ENCODE measurements around the gene IDH3G. TPM values are rescaled to one million over a fixed set of nuclear protein-coding genes. Genes with fewer than 3 reads are reported as not detected.

Gene IDH3G
- total RNA-seq, 1 experiment from 2014 or later: 43.2 TPM

- H2BK12ac ChIP-seq (ENCODE audit: insufficient read length, low read depth, low read length): no peak overlapping the region
- no peak overlapping the region for H3K4me2 ChIP-seq (ENCODE audit: insufficient read depth, insufficient read length, low read length)
- Mint-ChIP-seq H3K27ac (no peak overlapping the region), H3K4me3 (no peak overlapping the region), H3K36me3 (ENCODE audit: insufficient read depth in 1 of 3, low read depth in 3 of 3) (peaks cover 7 to 19% (median 9%) of the 10 kb centered on the region in 3 experiments; a peak in 5 of 7 replicates), H3K4me1 (peaks cover 7 to 12% of the 10 kb centered on the region in 2 experiments), H3K27me3 (ENCODE audit: low read depth) (no peaks in the 10 kb centered on the region), H3K9me3 (peaks cover 61 to 75% of the 10 kb centered on the region in 2 experiments)
- no peak for DNase-seq
- H3K9ac ChIP-seq (ENCODE audit: extremely low read depth, insufficient read length, low read length): no peak overlapping the region
- H3K14ac ChIP-seq (ENCODE audit: insufficient read depth, low read length): no peak overlapping the region
- no peak overlapping the region for H2BK20ac ChIP-seq (ENCODE audit: low read depth, low read length, poor library complexity, severe bottlenecking)
- no peak overlapping the region for H4K5ac ChIP-seq (ENCODE audit: insufficient read length, low read depth, low read length)
- no peaks in the 10 kb centered on the region for H4K20me1 ChIP-seq (ENCODE audit: control insufficient read depth, insufficient read depth, insufficient read length)
- H3K23ac ChIP-seq (ENCODE audit: insufficient read length, low read depth, low read length): no peak overlapping the region
- no peak overlapping the region for H2AFZ ChIP-seq (ENCODE audit: low read length)
- no peaks in the 10 kb centered on the region for H3K4me1 ChIP-seq (ENCODE audit: insufficient read depth, low read length)
- no peak overlapping the region for H2BK120ac ChIP-seq (ENCODE audit: low read depth, low read length, poor library complexity, severe bottlenecking)
- no peak overlapping the region for H2AK5ac ChIP-seq (ENCODE audit: insufficient read length, low read length)
- no peak overlapping the region for H3K27ac ChIP-seq (ENCODE audit: insufficient read length, low read depth, low read length)
- H4K8ac ChIP-seq (replicated peaks; ENCODE audit: insufficient read length, low read depth, low read length): no peak overlapping the region
- peaks cover 13% of the 10 kb centered on the region for H3K9me3 ChIP-seq (ENCODE audit: control insufficient read depth, low read depth, low read length)
- H2BK15ac ChIP-seq (ENCODE audit: low read depth, low read length): no peak overlapping the region
- no CpG with 5 or more reads among the region's 29 CpGs for WGBS (ENCODE audit: extremely low coverage, insufficient read length, low lambda C conversion rate)
- no peak overlapping the region for H4K91ac ChIP-seq (ENCODE audit: insufficient read length, low read depth, low read length)
- no peak overlapping the region for H3K18ac ChIP-seq (ENCODE audit: insufficient read length, low read depth, low read length)
- no peak overlapping the region for H2BK5ac ChIP-seq (ENCODE audit: insufficient read length, low read length)
- H3K23me2 ChIP-seq (ENCODE audit: insufficient read length, low read depth, low read length, poor library complexity, severe bottlenecking): peaks cover 7% of the 10 kb centered on the region
- H3K79me2 ChIP-seq (ENCODE audit: insufficient read depth, low read length): no peaks in the 10 kb centered on the region
- H3K56ac ChIP-seq (ENCODE audit: insufficient read length, low read depth, low read length): no peak overlapping the region
- no peaks in the 10 kb centered on the region for H3K27me3 ChIP-seq (ENCODE audit: insufficient read depth, low read length)
- no peak overlapping the region for H3T11ph ChIP-seq (ENCODE audit: low read length)
- no peaks in the 10 kb centered on the region for H3K79me1 ChIP-seq (ENCODE audit: insufficient read depth, low read depth, low read length, poor library complexity, severe bottlenecking)
- H3K4ac ChIP-seq (ENCODE audit: low read depth, low read length): no peak overlapping the region
- TF ChIP-seq CTCF (conservative IDR thresholded peaks at IDR 0.05): no peak
Measured at GRCh38 chrX:153739754-153740486, 54.3 kb downstream of the IDH3G start.

Data from H9 (cell line).